ENCODE data around the gene EIF4A3. TPM values are rescaled to one million over a fixed set of nuclear protein-coding genes. Genes with fewer than 3 reads are reported as not detected.

Gene EIF4A3
- polyA plus RNA-seq, 1 of the 3 experiments (the other 2 are of a cell fraction) = 335 TPM

GRCh38 chr17:80163336-80163735 is 16.4 kb upstream of the EIF4A3 start:
- Histone ChIP-seq H3K4me1 (ENCODE audit: control insufficient read depth in 1 of 2, insufficient read depth in 2 of 2, low read depth in 1 of 2, low read length in 1 of 2) (peaks cover 0 to 14% of the 10 kb centered on the region in 2 experiments; a peak in 1 of 4 replicates), H2AFZ (ENCODE audit: low read depth) (no peak overlapping the region), H3K4me3 (ENCODE audit: low read depth in 2 of 2, low read length in 1 of 2) (no peak overlapping the region), H3K27ac (ENCODE audit: low read depth in 2 of 2, low read length in 1 of 2) (no peak overlapping the region), H3K9ac (no peak overlapping the region), H3K79me2 (ENCODE audit: insufficient read depth) (no peaks in the 10 kb centered on the region), H4K20me1 (ENCODE audit: insufficient read depth) (no peaks in the 10 kb centered on the region), H3K36me3 (replicated peaks in 1 of 2; ENCODE audit: control insufficient read depth in 1 of 2, insufficient read depth in 2 of 2, low read length in 1 of 2) (no peaks in the 10 kb centered on the region), H3K4me2 (no peak overlapping the region), H3K9me3 (no peaks in the 10 kb centered on the region), H3K9me2 (no peaks in the 10 kb centered on the region), H3K27me3 (ENCODE audit: insufficient read depth) (no peaks in the 10 kb centered on the region), H3F3A (replicated peaks; ENCODE audit: insufficient read depth) (no peaks in the 10 kb centered on the region)
- 93% methylated on average over 4 of the region's 4 CpGs for WGBS (ENCODE audit: low lambda C conversion rate)
- DNase-seq = no peak
- no peak for TF ChIP-seq RAD21 (IDR thresholded peaks at IDR 0.05; ENCODE audit: low read length)
- TF ChIP-seq NFIC (IDR thresholded peaks at IDR 0.05; ENCODE audit: borderline replicate concordance) = no peak
- TF ChIP-seq ELF1 (IDR thresholded peaks at IDR 0.05) = no peak
- TF ChIP-seq YY1 (IDR thresholded peaks at IDR 0.05; ENCODE audit: low read depth) = no peak
- no peak for TF ChIP-seq REST (IDR thresholded peaks at IDR 0.05; ENCODE audit: low read depth, low read length)
- TF ChIP-seq MEF2A (IDR thresholded peaks at IDR 0.05; ENCODE audit: borderline replicate concordance, low read depth) = no peak
- no peak for TF ChIP-seq TCF12 (IDR thresholded peaks at IDR 0.05)
- no peak for TF ChIP-seq CHD2 (IDR thresholded peaks at IDR 0.05; ENCODE audit: low read length, partially characterized antibody)
- no peak for TF ChIP-seq GATA2 (CRISPR knock-in tag; IDR thresholded peaks at IDR 0.05)
- TF ChIP-seq RXRA (IDR thresholded peaks at IDR 0.05; ENCODE audit: borderline replicate concordance, low read depth) = no peak
- TF ChIP-seq, protein P1, sequence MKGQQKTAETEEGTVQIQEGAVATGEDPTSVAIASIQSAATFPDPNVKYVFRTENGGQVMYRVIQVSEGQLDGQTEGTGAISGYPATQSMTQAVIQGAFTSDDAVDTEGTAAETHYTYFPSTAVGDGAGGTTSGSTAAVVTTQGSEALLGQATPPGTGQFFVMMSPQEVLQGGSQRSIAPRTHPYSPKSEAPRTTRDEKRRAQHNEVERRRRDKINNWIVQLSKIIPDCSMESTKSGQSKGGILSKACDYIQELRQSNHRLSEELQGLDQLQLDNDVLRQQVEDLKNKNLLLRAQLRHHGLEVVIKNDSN (IDR thresholded peaks at IDR 0.05; ENCODE audit: borderline replicate concordance, low read depth) = no peak
- no peak for TF ChIP-seq USF2 (IDR thresholded peaks at IDR 0.05; ENCODE audit: borderline replicate concordance, low read depth, low read length)
- TF ChIP-seq TAF1 (IDR thresholded peaks at IDR 0.05; ENCODE audit: borderline replicate concordance, low read depth, low read length) = no peak
- TF ChIP-seq FOXJ3 (CRISPR knock-in tag; IDR thresholded peaks at IDR 0.05) = no peak
- TF ChIP-seq SMC3 (IDR thresholded peaks at IDR 0.05; ENCODE audit: low read depth, low read length) = no peak
- TF ChIP-seq FOXM1 (IDR thresholded peaks at IDR 0.05; ENCODE audit: low read depth) = no peak
- TF ChIP-seq GABPA (IDR thresholded peaks at IDR 0.05; ENCODE audit: low read depth) = no peak
- no peak for TF ChIP-seq PBX3 (IDR thresholded peaks at IDR 0.05)
- no peak for TF ChIP-seq JUND (IDR thresholded peaks at IDR 0.05)
- CTCF ChIA-PET = interaction anchor here (0.7 to 1.2 kb wide), 4 partner anchors 13 to 155 kb away, joined by 3 to 4 read pairs (median 3); partner anchors contain the start of gene GAA
- POLR2A ChIA-PET = no interaction called here
